RWPE1 (cell line): Measurements from ENCODE around the gene IGSF6.

Experiments used
- CTCF ChIA-PET: fragments of 350-600 bp; sonication (Branson Sonifier 250); formaldehyde crosslinking; extraction: SDS; loops from one replicate; lab custom pipeline; 2021; lab: Yijun Ruan, JAX
- POLR2A ChIA-PET: fragments of 400-600 bp; formaldehyde crosslinking; extraction: SDS; loops from one replicate; lab custom pipeline; 2020; ENCODE audit warnings: antibody characterized with exemption; ENCODE audit not compliant: low non-redundant PET; lab: Yijun Ruan, JAX
- DNase-seq: peaks from one replicate; pipeline ENCODE4 v3.0.0; 2012; ENCODE audit warnings: low spot score
- H3K27ac ChIP-seq: fragments of 450-650 bp; 2 replicates; pipeline ENCODE4 v1.5.1; 2017
- TF ChIP-seq, protein P1 (sequence below): fragments of 450-650 bp; conservative IDR thresholded peaks from 2 replicates; pipeline ENCODE4 v1.5.1; 2017; ENCODE audit warnings: low read depth, mild to moderate bottlenecking

Gene IGSF6

DNA sequence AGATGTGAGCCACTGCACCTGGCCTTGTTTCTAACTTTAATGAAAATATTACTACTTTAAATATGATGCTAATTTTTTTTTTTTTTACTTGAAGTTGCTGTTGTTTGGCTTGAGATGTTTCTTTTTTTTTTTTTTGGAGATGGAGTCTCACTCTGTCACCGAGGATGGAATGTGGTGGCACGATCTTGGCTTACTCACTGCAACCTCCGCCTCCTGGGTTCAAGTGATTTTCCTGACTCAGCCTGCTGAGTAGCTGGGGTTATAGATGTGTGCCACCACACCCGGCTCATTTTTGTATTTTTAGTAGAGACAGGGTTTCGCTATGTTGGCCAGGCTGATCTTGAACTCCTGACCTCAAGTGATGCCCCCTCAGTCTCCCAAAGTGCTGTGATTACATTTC lies 23.6 kb downstream of the IGSF6 start:
- ChIA-PET POLR2A (interaction anchor here (0.6 kb wide), 1 partner anchor 1443 kb away, joined by 3 read pairs; no protein-coding TSS in a partner anchor), CTCF (interaction anchor here (1.1 kb wide), 1 partner anchor 15 kb away, joined by 6 read pairs; no protein-coding TSS in a partner anchor)
- TF ChIP-seq, protein P1, sequence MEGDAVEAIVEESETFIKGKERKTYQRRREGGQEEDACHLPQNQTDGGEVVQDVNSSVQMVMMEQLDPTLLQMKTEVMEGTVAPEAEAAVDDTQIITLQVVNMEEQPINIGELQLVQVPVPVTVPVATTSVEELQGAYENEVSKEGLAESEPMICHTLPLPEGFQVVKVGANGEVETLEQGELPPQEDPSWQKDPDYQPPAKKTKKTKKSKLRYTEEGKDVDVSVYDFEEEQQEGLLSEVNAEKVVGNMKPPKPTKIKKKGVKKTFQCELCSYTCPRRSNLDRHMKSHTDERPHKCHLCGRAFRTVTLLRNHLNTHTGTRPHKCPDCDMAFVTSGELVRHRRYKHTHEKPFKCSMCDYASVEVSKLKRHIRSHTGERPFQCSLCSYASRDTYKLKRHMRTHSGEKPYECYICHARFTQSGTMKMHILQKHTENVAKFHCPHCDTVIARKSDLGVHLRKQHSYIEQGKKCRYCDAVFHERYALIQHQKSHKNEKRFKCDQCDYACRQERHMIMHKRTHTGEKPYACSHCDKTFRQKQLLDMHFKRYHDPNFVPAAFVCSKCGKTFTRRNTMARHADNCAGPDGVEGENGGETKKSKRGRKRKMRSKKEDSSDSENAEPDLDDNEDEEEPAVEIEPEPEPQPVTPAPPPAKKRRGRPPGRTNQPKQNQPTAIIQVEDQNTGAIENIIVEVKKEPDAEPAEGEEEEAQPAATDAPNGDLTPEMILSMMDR, result no peak
- no peak overlapping the region for H3K27ac ChIP-seq
- no peak for DNase-seq

DNA sequence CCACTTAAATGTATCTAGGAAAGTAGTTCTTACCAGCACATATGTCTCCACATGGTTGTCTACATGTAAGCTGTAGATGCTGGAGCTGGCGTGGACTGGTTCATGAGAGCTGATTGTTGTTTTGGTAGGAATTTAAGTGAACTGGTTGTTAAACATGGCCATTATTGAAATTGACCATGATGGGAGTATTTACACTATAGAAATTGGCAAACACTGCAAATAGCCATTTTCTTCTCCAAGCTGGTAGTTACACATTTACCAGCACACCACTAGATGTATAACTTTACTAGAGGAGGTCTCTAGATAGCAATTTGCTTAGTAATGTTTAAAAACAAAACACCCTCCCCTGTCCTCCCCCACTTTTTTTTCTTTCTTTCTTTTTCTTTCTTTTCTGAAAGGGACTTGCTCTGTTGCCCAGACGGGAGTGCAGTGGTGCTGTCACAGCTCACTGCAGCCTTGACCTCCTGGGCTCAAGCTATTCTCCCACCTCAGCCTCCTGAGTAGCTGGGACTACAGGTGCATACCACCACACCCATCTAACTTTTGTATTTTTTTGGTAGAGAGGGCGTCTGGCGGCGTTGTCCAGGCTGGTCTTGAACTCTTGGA lies 24.2 kb downstream of the IGSF6 start:
- ChIA-PET POLR2A (no interaction called here), CTCF (interaction anchor here (1.1 kb wide), 1 partner anchor 16 kb away, joined by 6 read pairs; no protein-coding TSS in a partner anchor)
- TF ChIP-seq, protein P1, result no peak
- no peak overlapping the region for H3K27ac ChIP-seq
- no peak for DNase-seq

DNA sequence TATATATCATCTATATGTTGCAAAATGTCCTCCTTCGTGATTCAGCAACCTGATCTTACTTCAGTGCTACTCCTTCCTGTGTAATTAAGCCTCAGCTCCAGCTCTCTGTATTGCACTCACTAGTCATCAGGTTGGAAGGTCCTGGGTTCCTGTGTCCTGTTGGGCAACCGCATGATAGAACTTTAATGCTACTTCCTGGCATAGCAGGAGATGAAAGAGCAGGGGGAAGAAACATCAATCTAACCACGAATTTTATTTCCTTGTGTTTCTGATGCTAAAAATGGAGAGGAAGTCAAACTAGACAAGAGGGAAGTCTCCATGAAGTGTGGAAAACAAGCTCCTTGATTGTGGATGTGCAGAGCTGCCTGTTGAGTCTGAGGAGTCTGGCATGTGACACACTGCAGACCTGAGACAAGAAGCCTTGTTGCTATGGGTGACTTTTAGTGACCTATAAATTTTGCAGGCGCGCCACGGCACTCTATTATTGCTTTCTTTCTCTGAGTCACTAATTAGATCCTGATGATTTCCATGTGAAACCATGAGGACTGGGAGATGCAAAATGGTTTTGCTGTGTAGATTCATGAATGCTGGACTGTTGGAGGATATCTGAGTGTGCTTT lies 25.6 kb downstream of the IGSF6 start:
- TF ChIP-seq, protein P1, result no peak
- ChIA-PET POLR2A (no interaction called here), CTCF (interaction anchor here (0.5 kb wide), 1 partner anchor 14 kb away, joined by 6 read pairs; no protein-coding TSS in a partner anchor)
- H3K27ac ChIP-seq, result no peak overlapping the region
- DNase-seq, result peak; percentile 73

DNA sequence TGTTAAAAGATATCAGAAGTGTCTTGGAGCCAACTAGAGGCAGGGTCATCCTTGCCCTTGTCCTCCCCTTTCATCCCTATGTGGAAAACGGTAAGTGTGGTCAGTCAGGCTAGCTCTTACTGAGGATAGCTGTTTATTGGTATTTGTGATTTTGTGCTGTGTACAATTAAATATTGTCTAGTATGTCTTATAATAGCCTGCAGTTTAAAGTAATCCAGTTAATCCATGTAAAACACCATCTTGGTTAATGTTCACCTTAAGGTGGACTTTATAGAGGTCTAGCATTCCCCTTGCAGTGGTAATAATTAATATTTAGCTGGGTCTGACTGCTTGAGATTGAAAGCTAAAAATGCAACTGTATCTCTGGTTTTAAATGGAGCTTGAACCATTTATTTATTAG lies 27.4 kb downstream of the IGSF6 start:
- H3K27ac ChIP-seq, result no peak overlapping the region
- TF ChIP-seq, protein P1, result no peak
- ChIA-PET CTCF (no interaction called here), POLR2A (no interaction called here)
- no peak for DNase-seq

DNA sequence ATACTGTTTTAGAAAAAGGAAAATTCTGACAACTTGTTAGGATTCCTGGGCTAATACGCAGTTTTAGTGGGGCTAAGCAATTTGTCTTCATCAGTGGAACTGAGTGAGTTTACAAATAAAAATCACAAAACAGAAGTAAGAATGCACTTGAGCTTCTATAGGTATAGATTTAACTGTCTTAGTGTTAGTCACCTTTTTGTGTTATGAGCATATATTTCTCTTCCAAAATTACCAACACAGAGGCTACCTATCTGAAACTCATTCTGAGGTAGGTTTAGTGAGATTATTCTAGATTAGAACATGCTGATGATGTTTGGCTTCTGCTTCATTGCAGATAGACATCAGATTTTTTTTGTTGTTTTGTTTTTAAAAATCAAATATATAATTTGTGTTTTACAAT lies 29.9 kb downstream of the IGSF6 start:
- TF ChIP-seq, protein P1, result no peak
- ChIA-PET POLR2A (no interaction called here), CTCF (interaction anchor here (0.6 to 0.7 kb wide), 2 partner anchors 38 to 46 kb away, joined by 4 to 5 read pairs; no protein-coding TSS in a partner anchor)
- no peak overlapping the region for H3K27ac ChIP-seq
- DNase-seq, result no peak

DNA sequence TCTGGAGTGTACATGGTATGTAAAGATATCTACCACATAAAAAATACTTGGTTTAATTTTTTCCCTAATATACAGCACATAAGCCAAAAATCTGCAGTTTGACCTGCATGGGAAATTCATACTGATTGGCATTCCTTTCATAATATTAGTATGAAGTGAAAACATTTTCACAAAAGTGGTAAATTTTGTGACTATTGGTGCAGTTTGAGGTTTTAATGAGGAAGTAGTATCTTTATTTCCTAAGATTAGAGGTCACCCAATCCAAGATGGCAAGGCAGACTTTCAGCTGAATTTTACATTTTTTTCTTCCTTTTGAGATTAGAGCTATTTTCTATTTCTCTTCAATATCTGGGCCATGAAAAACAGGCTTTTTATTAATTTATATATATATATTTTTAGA lies 31.8 kb downstream of the IGSF6 start:
- no peak for DNase-seq
- POLR2A ChIA-PET, result no interaction called here
- H3K27ac ChIP-seq, result no peak overlapping the region
- TF ChIP-seq, protein P1, result no peak
- CTCF ChIA-PET, result no interaction called here
